AG10803 (cell line): ENCODE data around the gene MYO16.

Experiments used
- DNase-seq: peaks from one replicate; pipeline ENCODE4 v3.0.0; 2010; ENCODE audit warnings: low read depth
- H3K4me3 ChIP-seq: 2 replicates; pipeline ENCODE4 v1.5.1; 2011; ENCODE audit warnings: mild to moderate bottlenecking, low read length, control low read depth
- TF ChIP-seq, protein P1 (sequence below): conservative IDR thresholded peaks from 2 replicates; pipeline ENCODE4 v1.5.1; 2011; ENCODE audit warnings: mild to moderate bottlenecking, low read length, control low read depth, inconsistent platforms

MYO16 gene

DNA sequence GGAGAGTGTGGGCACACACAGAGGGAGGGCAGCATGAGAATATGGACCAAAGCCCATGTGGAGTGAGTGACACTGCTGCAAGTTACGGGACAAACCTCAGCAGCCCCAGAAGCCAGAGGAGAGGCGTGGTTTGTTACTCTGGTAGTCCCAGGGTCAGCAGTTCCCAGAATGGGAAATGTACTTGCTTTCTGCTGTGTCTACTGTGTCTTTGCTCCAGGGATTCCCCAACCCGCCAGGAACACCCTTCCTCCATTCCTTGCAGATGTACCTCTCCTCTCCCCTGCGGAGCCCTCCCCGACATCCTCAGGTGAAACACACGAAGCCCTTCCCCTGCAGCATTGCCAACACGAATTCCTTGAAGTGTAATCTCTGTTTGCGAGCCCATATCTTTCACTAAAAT lies 47.2 kb downstream of the MYO16 start:
- DNase-seq = no peak
- TF ChIP-seq, protein P1, sequence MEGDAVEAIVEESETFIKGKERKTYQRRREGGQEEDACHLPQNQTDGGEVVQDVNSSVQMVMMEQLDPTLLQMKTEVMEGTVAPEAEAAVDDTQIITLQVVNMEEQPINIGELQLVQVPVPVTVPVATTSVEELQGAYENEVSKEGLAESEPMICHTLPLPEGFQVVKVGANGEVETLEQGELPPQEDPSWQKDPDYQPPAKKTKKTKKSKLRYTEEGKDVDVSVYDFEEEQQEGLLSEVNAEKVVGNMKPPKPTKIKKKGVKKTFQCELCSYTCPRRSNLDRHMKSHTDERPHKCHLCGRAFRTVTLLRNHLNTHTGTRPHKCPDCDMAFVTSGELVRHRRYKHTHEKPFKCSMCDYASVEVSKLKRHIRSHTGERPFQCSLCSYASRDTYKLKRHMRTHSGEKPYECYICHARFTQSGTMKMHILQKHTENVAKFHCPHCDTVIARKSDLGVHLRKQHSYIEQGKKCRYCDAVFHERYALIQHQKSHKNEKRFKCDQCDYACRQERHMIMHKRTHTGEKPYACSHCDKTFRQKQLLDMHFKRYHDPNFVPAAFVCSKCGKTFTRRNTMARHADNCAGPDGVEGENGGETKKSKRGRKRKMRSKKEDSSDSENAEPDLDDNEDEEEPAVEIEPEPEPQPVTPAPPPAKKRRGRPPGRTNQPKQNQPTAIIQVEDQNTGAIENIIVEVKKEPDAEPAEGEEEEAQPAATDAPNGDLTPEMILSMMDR = no peak
- no peak overlapping the region for H3K4me3 ChIP-seq

DNA sequence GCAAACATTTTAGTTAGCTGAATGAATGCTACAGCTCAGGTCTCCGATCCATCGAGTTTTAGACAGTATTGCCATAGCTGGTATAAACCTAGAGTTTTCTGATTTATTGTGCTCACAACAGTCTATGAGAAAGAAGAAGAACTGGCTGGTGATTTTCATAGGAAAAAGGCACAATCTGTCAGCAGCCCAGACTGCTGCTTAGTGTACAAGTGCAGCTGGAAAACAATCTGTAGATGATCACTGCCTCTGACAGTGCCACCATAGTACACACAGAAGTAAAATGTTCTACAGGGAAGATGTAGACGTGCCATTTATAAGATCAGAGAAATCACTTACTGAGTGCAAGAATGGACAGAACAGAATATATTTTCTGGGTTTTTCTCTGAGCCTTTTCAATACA lies 48.4 kb downstream of the MYO16 start:
- DNase-seq = no peak
- no peak overlapping the region for H3K4me3 ChIP-seq
- TF ChIP-seq, protein P1 = no peak

DNA sequence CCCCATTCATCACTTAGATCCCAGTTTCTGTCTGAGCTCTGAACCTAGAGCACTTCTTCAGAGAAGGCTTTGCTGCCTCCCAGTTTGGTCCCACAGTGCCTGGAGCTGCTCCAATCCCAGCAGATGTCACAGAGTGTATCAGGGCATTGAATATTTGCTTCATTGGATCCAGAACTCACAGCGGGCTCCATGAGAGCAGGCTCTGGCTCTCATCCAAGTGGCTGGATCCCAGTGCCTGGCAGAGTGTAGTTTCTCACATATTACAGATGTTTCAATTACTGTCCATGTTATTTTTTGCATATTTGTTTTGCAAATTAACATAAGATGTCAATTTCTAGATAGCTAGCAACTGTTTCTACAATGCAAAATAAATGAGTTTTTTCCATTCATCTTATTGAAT lies 50.6 kb downstream of the MYO16 start:
- TF ChIP-seq, protein P1 = no peak
- no peak for DNase-seq
- no peak overlapping the region for H3K4me3 ChIP-seq

DNA sequence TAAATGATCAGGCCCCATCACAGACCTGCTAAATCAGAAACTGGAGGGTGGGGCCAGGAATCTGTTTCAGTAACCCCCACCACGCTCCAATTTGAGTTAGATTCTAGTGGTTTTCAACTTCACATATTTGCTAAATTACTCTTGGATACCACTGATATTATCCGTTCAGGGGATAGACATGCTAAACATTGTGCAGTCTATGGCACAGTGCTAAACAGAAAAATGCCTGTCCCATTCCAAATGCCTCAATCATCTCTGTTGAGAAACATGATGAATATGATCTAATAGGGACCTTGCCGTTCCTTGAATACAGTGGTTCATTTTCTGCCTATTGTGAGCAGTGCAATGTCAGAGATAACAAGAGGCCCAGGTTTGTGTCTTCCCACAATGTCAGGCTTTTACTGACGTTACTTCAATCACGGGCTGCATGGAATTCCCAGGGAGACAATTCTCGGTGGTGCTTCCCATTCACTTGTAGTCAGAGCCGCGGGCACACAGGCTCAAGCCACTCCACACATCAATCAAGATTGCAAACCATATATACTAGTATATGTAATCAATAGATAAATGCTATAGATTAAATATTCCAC lies 52.7 kb downstream of the MYO16 start:
- TF ChIP-seq, protein P1 = no peak
- no peak overlapping the region for H3K4me3 ChIP-seq
- DNase-seq = no peak

DNA sequence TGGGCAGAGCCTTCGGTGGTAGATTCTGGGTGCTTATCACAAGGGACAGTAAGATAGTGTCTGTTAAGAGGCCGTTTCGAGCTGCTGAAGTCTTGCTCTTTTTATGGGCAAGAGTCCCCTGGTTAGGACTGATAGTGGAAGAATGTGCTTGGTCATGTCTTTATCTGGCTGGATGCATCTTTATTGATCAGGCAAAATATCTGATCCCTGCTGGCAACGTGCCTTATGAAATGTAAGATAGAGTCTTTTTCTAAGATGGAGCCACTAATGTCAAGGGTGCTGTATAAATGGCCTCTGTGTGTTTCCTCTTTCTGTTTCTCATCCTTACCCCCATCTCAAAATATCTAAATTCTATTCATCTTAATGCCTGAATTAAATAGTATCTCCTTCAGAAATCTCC lies 53.3 kb downstream of the MYO16 start:
- DNase-seq = no peak

DNA sequence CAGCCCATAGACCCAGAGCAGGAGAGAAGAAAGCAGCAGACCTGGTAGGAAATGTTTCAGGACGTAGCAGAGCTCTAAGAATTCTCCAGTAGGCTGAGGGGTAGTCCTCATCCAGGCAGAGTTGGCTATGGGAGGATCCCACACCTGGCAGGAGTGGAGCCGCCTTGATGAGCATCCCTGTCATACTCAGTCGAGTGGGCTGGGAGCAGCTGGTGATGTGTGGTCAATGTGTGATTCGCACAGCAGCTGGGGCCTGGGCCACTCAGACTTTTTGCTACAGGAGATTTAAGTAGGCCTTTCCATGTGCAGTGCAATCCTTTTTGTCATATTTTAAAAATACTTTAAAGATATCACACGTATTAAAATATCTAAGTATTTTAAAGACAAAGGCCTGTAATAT lies 56.6 kb downstream of the MYO16 start:
- no peak for DNase-seq
- H3K4me3 ChIP-seq = no peak overlapping the region
- TF ChIP-seq, protein P1 = no peak

More for the DNA sequence above, 53.3 kb downstream of the MYO16 start:
- TF ChIP-seq, protein P1 = no peak
- H3K4me3 ChIP-seq = no peak overlapping the region

DNA sequence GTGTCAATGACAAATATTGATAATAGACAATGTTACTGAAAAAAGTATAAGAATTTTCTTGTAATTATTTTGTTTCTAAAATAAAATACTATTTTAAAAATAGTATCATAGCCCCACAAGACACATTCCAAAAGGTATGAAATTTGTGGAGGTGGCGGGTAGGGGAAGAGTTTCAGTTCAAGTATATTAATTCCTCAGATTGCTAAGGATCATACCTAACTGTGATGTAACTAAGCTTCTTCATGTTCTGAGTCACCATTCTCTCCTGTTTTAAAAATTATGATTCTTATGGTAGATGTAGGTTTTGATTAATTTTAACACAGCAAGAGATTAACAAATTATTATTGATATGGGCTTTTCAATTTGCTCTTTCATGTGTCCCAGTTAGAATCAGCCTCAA lies 61.3 kb downstream of the MYO16 start:
- TF ChIP-seq, protein P1 = no peak
- no peak for DNase-seq

More for the DNA sequence above, 61.3 kb downstream of the MYO16 start:
- H3K4me3 ChIP-seq = no peak overlapping the region
